Gastroesophageal sphincter (tissue), 3 donors: ENCODE measurements around the gene RHBDD3.

Experiments used
- CTCF ChIP-seq, 4 experiments: fragments of 200-600 bp in 2 of 4; fragments of 450-650 bp in 2 of 4; sonication (generic) in 1 of 4; IDR thresholded peaks; one replicate each; pipeline ENCODE4 v1.5.1; 2017 to 2019; ENCODE audit warnings: antibody characterized with exemption in 4 of 4, mild to moderate bottlenecking in 2 of 4, moderate library complexity in 2 of 4
- POLR2A ChIP-seq, 2 donors: fragments of 450-650 bp; IDR thresholded peaks; one replicate each; pipeline ENCODE4 v1.6.1; 2017; ENCODE audit warnings: antibody characterized with exemption in 2 of 2, mild to moderate bottlenecking in 2 of 2, moderate library complexity in 1 of 2

GRCh38 chr22:29311464-29312217 is 43.9 kb upstream of the RHBDD3 start:
- no peak for TF ChIP-seq CTCF (IDR thresholded peaks at IDR 0.05)
- no peak for TF ChIP-seq POLR2A (IDR thresholded peaks at IDR 0.05)
